Tibial nerve (tissue), 4 donors: ENCODE measurements around the gene XG. TPM values are rescaled to one million over a fixed set of nuclear protein-coding genes. Genes with fewer than 3 reads are reported as not detected.
A peak's percentile ranks its signal among the peaks of the same experiment; 100 is the strongest.
"Not testable (repeated sequence)": the region's sequence is repeated elsewhere in the genome, so short reads cannot be mapped to it uniquely, and the experiment has no call there.

Experiments
- DNase-seq, 2 donors: peaks; one replicate each; pipeline ENCODE4 v3.0.0-alpha.2; 2019; ENCODE audit warnings: low spot score in 2 of 2
- H3K27ac ChIP-seq, 4 donors: fragments of 200-600 bp; sonication (generic) in 3 of 4; one replicate each; pipeline ENCODE4 v1.5.1; 2017 to 2019; ENCODE audit warnings: mild to moderate bottlenecking in 1 of 4
- H3K27me3 ChIP-seq, 2 donors: fragments of 200-600 bp; sonication (generic) in 1 of 2; one replicate each; pipeline versions ENCODE4 v1.5.1 to v1.6.0; 2017 to 2019
- H3K36me3 ChIP-seq, 3 donors: fragments of 200-600 bp; sonication (generic); one replicate each; pipeline ENCODE4 v1.5.1; 2018 to 2019
- H3K4me1 ChIP-seq, 4 donors: fragments of 200-600 bp; sonication (generic) in 3 of 4; one replicate each; pipeline ENCODE4 v1.5.1; 2017 to 2019
- H3K4me3 ChIP-seq, 4 donors: fragments of 200-600 bp; sonication (generic) in 3 of 4; one replicate each; pipeline ENCODE4 v1.5.1; 2017 to 2019; ENCODE audit warnings: mild to moderate bottlenecking in 1 of 4, moderate library complexity in 1 of 4
- H3K9me3 ChIP-seq, 4 donors: fragments of 200-600 bp; sonication (generic) in 3 of 4; one replicate each; pipeline ENCODE4 v1.5.1; 2017 to 2019
- EP300 ChIP-seq, 2 donors: sonication (generic); formaldehyde crosslinking; IDR thresholded peaks; one replicate each; pipeline ENCODE4 v1.6.1; 2017; ENCODE audit warnings: antibody characterized with exemption in 2 of 2, mild to moderate bottlenecking in 1 of 2
- POLR2A ChIP-seq, 2 donors: fragments of 450-650 bp; IDR thresholded peaks; one replicate each; pipeline ENCODE4 v1.6.1; 2017; ENCODE audit warnings: antibody characterized with exemption in 2 of 2, mild to moderate bottlenecking in 2 of 2, moderate library complexity in 2 of 2
- WGBS, 2 donors: methylation state at CpG; one replicate each; pipeline ENCODE4 v1.1.5; 2018; 5-methylcytosine and 5-hydroxymethylcytosine counted together
- total RNA-seq, 4 donors: library from RNA; depleted of rRNA; stranded (reverse); fragments of >200 nt; gene quantifications; one replicate each; pipeline ENCODE4 v1.1.0, GENCODE V29; 2016
- TF ChIP-seq, protein P1 (sequence below), 5 experiments: fragments of 200-600 bp in 3 of 5; fragments of 450-650 bp in 2 of 5; sonication (generic) in 3 of 5; IDR thresholded peaks; one replicate each; pipeline ENCODE4 v1.5.1; 2016 to 2019; ENCODE audit warnings: antibody characterized with exemption in 5 of 5, mild to moderate bottlenecking in 3 of 5, moderate library complexity in 2 of 5

The XG gene
- total RNA-seq, 4 donors from 2014 or later, result 1.2 to 5.1 (median 3.1) TPM

DNA sequence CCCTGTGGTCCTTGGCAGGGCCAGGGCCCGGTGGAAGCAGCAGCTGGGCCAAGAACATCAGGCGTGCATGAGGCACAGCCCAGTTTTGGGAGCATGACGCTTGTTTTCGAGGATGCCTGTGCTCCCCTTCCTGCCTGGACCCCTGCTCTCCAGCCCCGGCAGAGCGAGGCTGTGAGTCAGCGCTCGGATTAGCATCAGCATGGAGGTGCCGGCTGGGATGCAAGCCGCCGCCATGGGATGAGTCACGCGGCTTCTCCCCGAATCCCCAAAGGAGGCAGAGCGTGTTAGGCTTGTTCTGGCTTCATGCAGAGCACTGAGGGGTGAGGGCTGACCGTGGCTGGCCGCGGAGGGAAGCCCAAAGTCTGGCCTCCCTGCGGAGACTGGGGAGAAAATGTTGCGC, 53.0 kb downstream of the XG start:
- not testable (repeated sequence) for H3K4me3 ChIP-seq, H3K4me1 ChIP-seq, H3K9me3 ChIP-seq, H3K27me3 ChIP-seq, H3K36me3 ChIP-seq
- peak overlapping the region in 2 of 4 donors; percentile 25 to 54 for H3K27ac ChIP-seq
- peak; percentile 17 to 20 for DNase-seq
- WGBS, 2 donors, result 44 to 65% methylated on average over 10 of the region's 20 CpGs

DNA sequence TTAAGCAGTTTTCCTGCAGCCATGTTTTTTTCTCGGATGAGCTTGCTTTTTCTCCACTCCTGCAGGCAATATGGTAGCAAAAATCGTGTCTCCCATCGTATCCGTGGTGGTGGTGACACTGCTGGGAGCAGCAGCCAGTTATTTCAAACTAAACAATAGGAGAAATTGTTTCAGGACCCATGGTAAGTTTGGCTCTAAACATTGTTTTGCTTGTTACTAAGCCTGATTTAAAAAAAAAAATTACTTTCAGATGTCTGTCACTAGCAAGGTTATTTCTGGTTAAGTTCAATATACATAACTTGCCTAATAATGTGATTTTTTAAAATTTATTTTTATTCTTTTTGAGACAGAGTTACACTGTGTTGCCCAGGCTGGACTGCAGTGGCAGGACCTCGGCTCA, 59.4 kb downstream of the XG start:
- Histone ChIP-seq H3K4me1 (no peaks in the 10 kb centered on the region), H3K4me3 (no peak overlapping the region), H3K9me3 (no peaks in the 10 kb centered on the region), H3K27ac (no peak overlapping the region), H3K27me3 (no peaks in the 10 kb centered on the region), H3K36me3 (no peaks in the 10 kb centered on the region)
- DNase-seq, result no peak
- WGBS, 2 donors, result 39 to 58% methylated on average over 5 of the region's 5 CpGs
- no peak for TF ChIP-seq POLR2A (IDR thresholded peaks at IDR 0.05)
- TF ChIP-seq, protein P1, sequence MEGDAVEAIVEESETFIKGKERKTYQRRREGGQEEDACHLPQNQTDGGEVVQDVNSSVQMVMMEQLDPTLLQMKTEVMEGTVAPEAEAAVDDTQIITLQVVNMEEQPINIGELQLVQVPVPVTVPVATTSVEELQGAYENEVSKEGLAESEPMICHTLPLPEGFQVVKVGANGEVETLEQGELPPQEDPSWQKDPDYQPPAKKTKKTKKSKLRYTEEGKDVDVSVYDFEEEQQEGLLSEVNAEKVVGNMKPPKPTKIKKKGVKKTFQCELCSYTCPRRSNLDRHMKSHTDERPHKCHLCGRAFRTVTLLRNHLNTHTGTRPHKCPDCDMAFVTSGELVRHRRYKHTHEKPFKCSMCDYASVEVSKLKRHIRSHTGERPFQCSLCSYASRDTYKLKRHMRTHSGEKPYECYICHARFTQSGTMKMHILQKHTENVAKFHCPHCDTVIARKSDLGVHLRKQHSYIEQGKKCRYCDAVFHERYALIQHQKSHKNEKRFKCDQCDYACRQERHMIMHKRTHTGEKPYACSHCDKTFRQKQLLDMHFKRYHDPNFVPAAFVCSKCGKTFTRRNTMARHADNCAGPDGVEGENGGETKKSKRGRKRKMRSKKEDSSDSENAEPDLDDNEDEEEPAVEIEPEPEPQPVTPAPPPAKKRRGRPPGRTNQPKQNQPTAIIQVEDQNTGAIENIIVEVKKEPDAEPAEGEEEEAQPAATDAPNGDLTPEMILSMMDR (IDR thresholded peaks at IDR 0.05), result no peak
- no peak for TF ChIP-seq EP300 (IDR thresholded peaks at IDR 0.05)

DNA sequence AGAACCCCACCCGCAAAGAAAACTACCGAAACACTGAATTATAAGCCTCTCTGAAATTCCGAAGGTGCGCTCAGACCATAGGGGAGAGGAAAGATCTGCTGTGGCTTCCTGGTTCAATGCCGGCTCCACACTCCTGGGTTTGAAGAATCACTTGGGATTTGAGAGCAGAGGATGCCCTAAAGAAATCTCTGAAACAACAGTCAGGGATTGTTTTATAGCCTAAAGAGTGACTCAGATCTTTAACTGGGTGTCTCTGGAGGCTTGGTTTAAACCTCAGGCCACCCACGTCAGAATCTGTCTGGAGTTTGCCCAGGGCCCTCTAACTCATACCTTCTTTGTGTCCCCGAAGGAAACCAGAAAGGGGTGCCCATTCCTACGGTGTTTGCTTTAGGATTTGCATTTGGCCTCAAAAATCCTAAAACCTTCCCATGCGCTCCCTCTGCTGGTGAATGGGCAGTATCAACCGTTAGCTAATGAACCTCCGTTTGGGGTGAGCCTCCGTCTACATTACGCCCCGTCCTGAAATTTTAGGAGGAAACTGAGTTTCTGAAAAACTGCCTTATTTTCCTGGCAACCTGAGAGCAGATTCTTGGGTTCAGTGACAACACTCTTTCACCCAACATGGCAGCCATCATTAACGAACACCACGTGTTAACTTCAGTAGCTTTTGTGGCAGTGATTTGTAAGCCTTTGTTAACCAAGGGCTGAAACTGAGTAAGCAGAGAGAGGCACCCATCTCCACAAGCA, 60.5 kb downstream of the XG start:
- H3K9me3 ChIP-seq, H3K36me3 ChIP-seq, DNase-seq, H3K27me3 ChIP-seq, H3K27ac ChIP-seq, H3K4me1 ChIP-seq: not testable (repeated sequence)
- H3K4me3 ChIP-seq, result peak overlapping the region in 1 of 4 donors; percentile 22
- 22 to 37% methylated on average over 10 to 16 of the region's 16 CpGs for WGBS, 2 donors
- TF ChIP-seq, protein P1 (IDR thresholded peaks at IDR 0.05), result peak; percentile 39 to 79 (median 70)

DNA sequence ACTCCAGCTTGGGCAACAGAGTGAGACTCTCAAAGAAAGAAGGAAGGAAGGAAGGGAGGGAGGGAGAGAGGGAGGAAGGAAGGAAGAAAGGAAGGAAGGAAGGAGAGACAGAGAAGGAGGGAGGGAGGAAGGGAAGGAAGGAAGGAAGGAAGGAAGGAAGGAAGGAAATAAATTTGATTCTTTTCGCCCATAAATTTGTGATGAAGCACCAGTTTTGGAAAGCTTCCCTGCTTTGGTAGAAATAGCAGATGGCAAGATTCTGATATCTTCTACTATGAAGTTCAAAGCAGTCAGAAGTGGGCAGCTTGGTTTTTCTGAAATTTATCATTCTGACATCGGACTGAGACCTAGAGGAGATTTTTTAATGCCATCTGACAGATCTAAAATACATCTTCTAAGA, 65.2 kb downstream of the XG start:
- Histone ChIP-seq H3K27ac (no peak overlapping the region), H3K36me3 (no peaks in the 10 kb centered on the region), H3K27me3 (peaks cover 0 to 6% of the 10 kb centered on the region in 2 donors), H3K4me3 (no peak overlapping the region), H3K9me3 (no peaks in the 10 kb centered on the region), H3K4me1 (no peaks in the 10 kb centered on the region)
- TF ChIP-seq EP300 (IDR thresholded peaks at IDR 0.05) (no peak), POLR2A (IDR thresholded peaks at IDR 0.05) (no peak)
- TF ChIP-seq, protein P1 (IDR thresholded peaks at IDR 0.05), result no peak
- no peak for DNase-seq
- 79 to 100% methylated on average over 2 of the region's 2 CpGs for WGBS, 2 donors

DNA sequence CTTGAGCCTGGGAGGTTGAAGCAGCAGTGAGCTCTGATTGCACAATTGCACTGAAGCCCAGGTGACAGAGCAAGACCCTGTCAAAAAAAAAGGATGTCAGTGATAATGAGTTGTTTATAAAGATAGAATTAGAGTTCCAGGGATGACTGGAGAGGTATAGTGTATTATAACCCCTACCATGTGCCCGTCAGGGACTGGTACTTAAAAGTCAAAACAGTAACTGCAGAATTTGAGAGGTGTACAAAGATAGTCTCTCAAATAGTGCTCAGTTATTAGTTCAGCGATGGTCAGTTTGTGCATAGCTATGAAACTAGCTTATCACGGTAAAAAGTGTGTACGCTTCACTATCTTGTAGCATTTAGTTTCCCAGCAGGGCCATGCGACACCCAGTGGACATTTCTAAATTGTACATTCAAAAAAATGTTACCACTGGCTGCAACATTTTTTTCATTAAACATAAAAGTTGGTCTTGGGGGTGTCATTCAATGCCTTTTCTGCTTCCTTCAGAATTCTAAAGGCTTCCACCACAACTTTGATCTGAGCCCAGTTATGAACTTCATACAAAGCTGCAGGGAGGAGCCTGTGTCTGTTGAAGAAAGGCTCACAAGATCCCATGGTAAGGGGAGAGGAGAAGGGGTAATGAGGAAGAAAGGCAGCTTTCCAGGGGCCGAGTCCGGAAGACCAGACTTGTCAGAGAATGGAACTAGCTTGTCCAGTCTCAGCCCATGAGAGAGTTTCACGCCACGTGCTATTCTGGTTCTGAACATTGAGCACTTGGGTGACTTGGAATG, 67.7 kb downstream of the XG start:
- Histone ChIP-seq H3K4me1 (no peaks in the 10 kb centered on the region), H3K9me3 (no peaks in the 10 kb centered on the region), H3K27ac (no peak overlapping the region), H3K36me3 (no peaks in the 10 kb centered on the region), H3K27me3 (peaks cover 0 to 6% of the 10 kb centered on the region in 2 donors), H3K4me3 (no peak overlapping the region)
- WGBS, 2 donors, result 56 to 63% methylated on average over 9 of the region's 9 CpGs
- TF ChIP-seq, protein P1 (IDR thresholded peaks at IDR 0.05), result peak in 4 of 5 experiments; percentile 5 to 19 (median 12)
- TF ChIP-seq POLR2A (IDR thresholded peaks at IDR 0.05), result no peak
- DNase-seq, result no peak
